ENCODE results near the gene OR2A42. TPM values are rescaled to one million over a fixed set of nuclear protein-coding genes. Genes with fewer than 3 reads are reported as not detected.
"Not testable (repeated sequence)": the region's sequence is repeated elsewhere in the genome, so short reads cannot be mapped to it uniquely, and the experiment has no call there.

OR2A42 gene
- total RNA-seq, 1 experiment from 2014 or later: not detected

GRCh38 chr7:144178380-144179164 is 60.8 kb downstream of the OR2A42 start:
- not testable (repeated sequence) for H3K14ac ChIP-seq (ENCODE audit: insufficient read depth, low read length); H4K8ac ChIP-seq (replicated peaks; ENCODE audit: insufficient read length, low read depth, low read length); H3K56ac ChIP-seq (ENCODE audit: insufficient read length, low read depth, low read length); H3K27ac ChIP-seq (ENCODE audit: insufficient read length, low read depth, low read length); H2BK5ac ChIP-seq (ENCODE audit: insufficient read length, low read length); H3T11ph ChIP-seq (ENCODE audit: low read length); H3K36me3 Mint-ChIP-seq (ENCODE audit: insufficient read depth in 1 of 3, low read depth in 3 of 3); H3K27ac Mint-ChIP-seq; H4K20me1 ChIP-seq (ENCODE audit: control insufficient read depth, insufficient read depth, insufficient read length); H3K79me2 ChIP-seq (ENCODE audit: insufficient read depth, low read length); H3K23me2 ChIP-seq (ENCODE audit: insufficient read length, low read depth, low read length, poor library complexity, severe bottlenecking); H3K9me3 ChIP-seq (ENCODE audit: control insufficient read depth, low read depth, low read length); H3K9me3 Mint-ChIP-seq; H3K27me3 Mint-ChIP-seq (ENCODE audit: low read depth); H2BK120ac ChIP-seq (ENCODE audit: low read depth, low read length, poor library complexity, severe bottlenecking); H2BK15ac ChIP-seq (ENCODE audit: low read depth, low read length); H2BK12ac ChIP-seq (ENCODE audit: insufficient read length, low read depth, low read length); H3K4me3 Mint-ChIP-seq; H3K4me2 ChIP-seq (ENCODE audit: insufficient read depth, insufficient read length, low read length); H3K9ac ChIP-seq (ENCODE audit: extremely low read depth, insufficient read length, low read length); H2BK20ac ChIP-seq (ENCODE audit: low read depth, low read length, poor library complexity, severe bottlenecking); H3K18ac ChIP-seq (ENCODE audit: insufficient read length, low read depth, low read length); H3K4ac ChIP-seq (ENCODE audit: low read depth, low read length); H3K79me1 ChIP-seq (ENCODE audit: insufficient read depth, low read depth, low read length, poor library complexity, severe bottlenecking); H2AFZ ChIP-seq (ENCODE audit: low read length); H2AK5ac ChIP-seq (ENCODE audit: insufficient read length, low read length); H3K4me1 ChIP-seq (ENCODE audit: insufficient read depth, low read length); H3K4me1 Mint-ChIP-seq; H3K27me3 ChIP-seq (ENCODE audit: insufficient read depth, low read length); H3K23ac ChIP-seq (ENCODE audit: insufficient read length, low read depth, low read length); H4K91ac ChIP-seq (ENCODE audit: insufficient read length, low read depth, low read length); H4K5ac ChIP-seq (ENCODE audit: insufficient read length, low read depth, low read length)
- TF ChIP-seq CTCF (conservative IDR thresholded peaks at IDR 0.05): peak; percentile 71
- peak; percentile 54 for DNase-seq
- no CpG with 5 or more reads among the region's 10 CpGs for WGBS (ENCODE audit: extremely low coverage, insufficient read length, low lambda C conversion rate)

Other genes with a start within 250 kb of the OR2A42 start
- gene OR6B1, start 239.3 kb downstream of the OR2A42 start, total RNA-seq (2021): not detected in 2 replicates
- gene OR2A5, start 190.7 kb downstream of the OR2A42 start, total RNA-seq (2021): not detected in 2 replicates
- 0.13 TPM in 1 of 2 replicates, not detected in the other for gene OR2A25, start 169.8 kb downstream of the OR2A42 start, total RNA-seq (2021)
- not detected in 2 replicates for gene OR2A12, start 153.3 kb downstream of the OR2A42 start, total RNA-seq (2021)
- gene OR2A2, start 130.0 kb downstream of the OR2A42 start, total RNA-seq (2021): not detected in 2 replicates
- not detected in 2 replicates for gene OR2A14, start 116.4 kb downstream of the OR2A42 start, total RNA-seq (2021)
- 4.8 and 6.2 TPM in 2 replicates for gene CTAGE4, start 56.1 kb downstream of the OR2A42 start, total RNA-seq (2021)
- gene ARHGEF35, start 43.8 kb downstream of the OR2A42 start, total RNA-seq (2021): 18.6 and 19.2 TPM in 2 replicates
- gene OR2A7, start 25.2 kb upstream of the OR2A42 start, total RNA-seq (2021): 1.6 and 2.5 TPM in 2 replicates
- gene CTAGE8, start 29.7 kb upstream of the OR2A42 start, total RNA-seq (2021): 4.9 and 5.1 TPM in 2 replicates
- not detected in 2 replicates for gene OR2A1, start 72.8 kb upstream of the OR2A42 start, total RNA-seq (2021)
- gene ARHGEF5, start 115.8 kb upstream of the OR2A42 start, total RNA-seq (2021): 32.3 and 33.9 TPM in 2 replicates
- gene NOBOX, start 164.1 kb upstream of the OR2A42 start, total RNA-seq (2021): not detected in 2 replicates